Upper lobe of right lung (tissue), 1 donor: ENCODE measurements around the gene ZDHHC14. TPM values are rescaled to one million over a fixed set of nuclear protein-coding genes. Genes with fewer than 3 reads are reported as not detected.
"Not testable (repeated sequence)": the region's sequence is repeated elsewhere in the genome, so short reads cannot be mapped to it uniquely, and the experiment has no call there.

Experiments used
- ATAC-seq: fragments of 200-7000 bp; cut with Tn5 transposase; one replicate; pipeline ENCODE4 v1.9.1; 2020; ENCODE audit warnings: mild to moderate bottlenecking, moderate library complexity
- DNase-seq: peaks from one replicate; pipeline ENCODE4 v3.0.0-alpha.2; 2020
- H3K27ac ChIP-seq: fragments of 200-600 bp; one replicate; pipeline ENCODE4 v1.8.0; 2022
- H3K27me3 ChIP-seq: fragments of 200-600 bp; one replicate; pipeline ENCODE4 v1.8.0; 2022; ENCODE audit warnings: mild to moderate bottlenecking
- H3K36me3 ChIP-seq: fragments of 200-600 bp; one replicate; pipeline ENCODE4 v1.8.0; 2022
- H3K4me1 ChIP-seq: fragments of 200-600 bp; one replicate; pipeline ENCODE4 v1.8.0; 2022
- H3K4me3 ChIP-seq: fragments of 200-600 bp; one replicate; pipeline ENCODE4 v1.8.0; 2022; ENCODE audit warnings: mild to moderate bottlenecking
- H3K9me3 ChIP-seq: fragments of 200-600 bp; one replicate; pipeline ENCODE4 v1.8.0; 2022
- intact Hi-C: fragments of 100-400 bp; cut with DNase I; formaldehyde crosslinking; loops from one replicate; pipeline ENCODE4 v1.11.0; 2022
- total RNA-seq: library from RNA; stranded (reverse); fragmentation: NEBNext Ultra II Directional; extraction: Animal tissue kit (Norgen Biotek cat#: 25700); gene quantifications from one replicate; pipeline ENCODE4 v1.2.1, GENCODE V29; 2021
- TF ChIP-seq, protein P1 (sequence below): fragments of 200-600 bp; IDR thresholded peaks from one replicate; pipeline ENCODE4 v1.8.0; 2022; ENCODE audit warnings: antibody characterized with exemption
- donor health status: DM: no; HTN: yes; CAD: no; lungs with severe emphysema.

ZDHHC14 gene
- total RNA-seq, 1 donor from 2014 or later: 12.2 TPM

DNA sequence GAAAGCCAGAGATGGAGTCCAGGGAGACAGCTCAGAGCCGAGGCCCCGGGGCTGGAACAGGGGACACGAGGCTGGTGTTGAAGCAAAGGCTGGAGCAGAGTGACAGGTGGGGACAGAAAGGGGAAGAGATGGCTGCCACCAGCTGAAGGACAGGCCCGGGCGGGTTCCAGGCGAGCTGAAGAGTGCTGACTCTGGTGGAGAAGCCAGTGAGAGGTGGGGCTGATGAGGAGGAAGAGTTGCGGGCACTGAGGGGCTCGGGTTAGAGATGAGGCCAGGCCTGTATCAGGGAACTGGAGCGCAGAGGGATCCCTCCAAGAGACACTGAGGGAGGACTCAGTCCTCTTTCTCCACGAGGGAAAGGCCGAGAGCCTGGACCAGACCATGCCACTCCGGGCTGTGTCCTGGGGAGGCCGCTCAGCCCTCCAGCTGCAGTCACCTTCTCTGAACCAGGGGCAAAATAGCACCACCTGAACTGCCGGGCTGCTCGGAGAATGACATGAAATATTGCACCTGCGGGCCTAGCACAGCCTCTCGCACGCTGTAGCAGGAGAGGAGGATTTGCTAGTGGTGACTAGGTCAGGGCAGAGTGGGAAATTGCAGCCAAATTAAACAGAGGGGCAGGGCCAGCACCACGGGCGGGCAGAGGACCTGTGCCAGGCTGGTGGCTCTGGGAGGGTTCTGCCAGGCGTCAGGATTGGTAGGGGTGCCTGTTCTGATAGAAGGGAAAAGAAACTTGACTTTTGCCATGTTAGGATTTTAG, 175.9 kb downstream of the ZDHHC14 start:
- DNase-seq (no peak), ATAC-seq (peak; percentile 43)
- H3K27me3 ChIP-seq: no peaks in the 10 kb centered on the region
- no peaks in the 10 kb centered on the region for H3K4me1 ChIP-seq
- no peaks in the 10 kb centered on the region for H3K36me3 ChIP-seq
- no peak overlapping the region for H3K4me3 ChIP-seq
- TF ChIP-seq, protein P1, sequence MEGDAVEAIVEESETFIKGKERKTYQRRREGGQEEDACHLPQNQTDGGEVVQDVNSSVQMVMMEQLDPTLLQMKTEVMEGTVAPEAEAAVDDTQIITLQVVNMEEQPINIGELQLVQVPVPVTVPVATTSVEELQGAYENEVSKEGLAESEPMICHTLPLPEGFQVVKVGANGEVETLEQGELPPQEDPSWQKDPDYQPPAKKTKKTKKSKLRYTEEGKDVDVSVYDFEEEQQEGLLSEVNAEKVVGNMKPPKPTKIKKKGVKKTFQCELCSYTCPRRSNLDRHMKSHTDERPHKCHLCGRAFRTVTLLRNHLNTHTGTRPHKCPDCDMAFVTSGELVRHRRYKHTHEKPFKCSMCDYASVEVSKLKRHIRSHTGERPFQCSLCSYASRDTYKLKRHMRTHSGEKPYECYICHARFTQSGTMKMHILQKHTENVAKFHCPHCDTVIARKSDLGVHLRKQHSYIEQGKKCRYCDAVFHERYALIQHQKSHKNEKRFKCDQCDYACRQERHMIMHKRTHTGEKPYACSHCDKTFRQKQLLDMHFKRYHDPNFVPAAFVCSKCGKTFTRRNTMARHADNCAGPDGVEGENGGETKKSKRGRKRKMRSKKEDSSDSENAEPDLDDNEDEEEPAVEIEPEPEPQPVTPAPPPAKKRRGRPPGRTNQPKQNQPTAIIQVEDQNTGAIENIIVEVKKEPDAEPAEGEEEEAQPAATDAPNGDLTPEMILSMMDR: no peak
- no peak overlapping the region for H3K27ac ChIP-seq
- intact Hi-C loops: no loop called here
- H3K9me3 ChIP-seq: no peaks in the 10 kb centered on the region

DNA sequence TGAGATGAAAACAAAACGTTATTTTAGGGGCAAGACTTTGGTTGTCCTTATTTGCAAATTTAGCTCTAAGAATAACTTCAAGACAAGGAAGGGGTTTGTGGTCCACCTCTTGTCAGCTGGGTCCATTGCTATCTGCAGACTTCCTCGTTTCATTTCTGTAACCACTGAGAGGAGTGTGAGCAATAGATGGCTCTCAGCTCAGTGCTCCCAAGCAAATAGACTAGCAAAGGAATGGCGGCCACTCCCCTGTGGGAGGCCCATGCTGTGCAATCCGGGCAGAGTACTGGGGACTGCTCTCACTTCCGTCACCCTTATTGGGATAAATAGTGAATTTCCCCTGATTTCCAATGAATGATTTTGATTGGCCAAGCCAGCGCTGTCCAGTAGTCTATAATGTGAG, 176.6 kb downstream of the ZDHHC14 start:
- Histone ChIP-seq H3K27me3 (no peaks in the 10 kb centered on the region), H3K27ac (no peak overlapping the region), H3K4me3 (no peak overlapping the region), H3K36me3 (no peaks in the 10 kb centered on the region), H3K4me1 (no peaks in the 10 kb centered on the region), H3K9me3 (no peaks in the 10 kb centered on the region)
- ATAC-seq (no peak), DNase-seq (no peak)
- intact Hi-C loops: no loop called here
- TF ChIP-seq, protein P1: no peak

DNA sequence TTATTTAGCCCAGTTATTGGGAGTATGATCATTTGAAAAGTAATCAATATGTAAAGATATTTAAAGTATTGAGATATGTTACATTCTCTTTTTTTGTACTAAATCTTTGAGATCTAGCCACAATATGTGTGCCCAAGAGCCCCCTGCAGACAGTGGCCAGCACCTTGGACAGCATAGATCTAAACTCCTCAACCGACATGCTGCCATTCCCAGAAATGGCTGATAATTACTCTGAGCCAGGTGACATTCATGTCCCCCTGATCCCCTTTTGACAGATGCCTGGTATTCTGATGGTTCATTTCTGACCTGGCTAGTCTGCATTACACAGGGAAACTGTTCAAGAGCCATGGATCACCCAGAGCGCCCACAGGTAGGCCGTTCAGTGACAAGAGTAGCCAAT, 177.1 kb downstream of the ZDHHC14 start:
- ATAC-seq: no peak
- DNase-seq: no peak
- Histone ChIP-seq H3K9me3 (no peaks in the 10 kb centered on the region), H3K36me3 (no peaks in the 10 kb centered on the region), H3K4me1 (no peaks in the 10 kb centered on the region), H3K27ac (no peak overlapping the region), H3K4me3 (no peak overlapping the region), H3K27me3 (no peaks in the 10 kb centered on the region)
- TF ChIP-seq, protein P1: no peak
- intact Hi-C loops: no loop called here

DNA sequence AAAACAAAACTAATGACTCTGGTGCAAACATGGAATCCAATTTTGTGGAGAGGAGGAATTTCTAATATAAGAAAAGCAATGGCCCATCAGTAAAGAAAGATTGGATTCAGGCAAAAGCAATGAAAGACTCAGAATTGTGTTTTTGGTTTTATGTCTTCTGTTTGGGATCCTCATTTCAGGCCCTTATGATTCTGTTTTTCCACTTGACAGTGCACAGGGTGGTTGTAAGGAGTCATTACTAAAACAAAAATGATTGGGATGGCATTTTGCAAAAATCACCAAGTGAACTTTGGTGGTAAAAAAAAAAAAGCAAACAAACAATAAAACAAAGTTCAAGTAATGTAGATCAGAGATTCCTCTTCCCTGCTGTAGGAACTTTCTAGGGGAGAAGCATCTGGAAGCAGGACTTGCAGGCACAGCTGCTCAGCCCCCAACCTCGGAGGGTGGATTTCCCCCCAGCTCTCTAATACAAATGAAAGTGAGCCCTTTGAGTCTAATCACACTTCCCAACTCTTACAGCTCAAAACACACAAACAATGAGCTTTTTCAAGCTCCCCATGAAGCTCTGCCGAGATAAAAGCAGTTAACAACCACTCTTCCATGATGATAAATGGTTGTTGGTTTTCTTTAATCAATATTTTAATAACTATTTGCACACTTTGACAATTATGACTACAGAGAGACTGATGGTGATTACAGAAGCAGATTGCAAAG, 177.7 kb downstream of the ZDHHC14 start:
- Histone ChIP-seq H3K4me3 (no peak overlapping the region), H3K4me1 (no peaks in the 10 kb centered on the region), H3K27ac (no peak overlapping the region), H3K9me3 (no peaks in the 10 kb centered on the region), H3K27me3 (no peaks in the 10 kb centered on the region), H3K36me3 (no peaks in the 10 kb centered on the region)
- DNase-seq (no peak), ATAC-seq (no peak)
- intact Hi-C loops: no loop called here
- TF ChIP-seq, protein P1: no peak

DNA sequence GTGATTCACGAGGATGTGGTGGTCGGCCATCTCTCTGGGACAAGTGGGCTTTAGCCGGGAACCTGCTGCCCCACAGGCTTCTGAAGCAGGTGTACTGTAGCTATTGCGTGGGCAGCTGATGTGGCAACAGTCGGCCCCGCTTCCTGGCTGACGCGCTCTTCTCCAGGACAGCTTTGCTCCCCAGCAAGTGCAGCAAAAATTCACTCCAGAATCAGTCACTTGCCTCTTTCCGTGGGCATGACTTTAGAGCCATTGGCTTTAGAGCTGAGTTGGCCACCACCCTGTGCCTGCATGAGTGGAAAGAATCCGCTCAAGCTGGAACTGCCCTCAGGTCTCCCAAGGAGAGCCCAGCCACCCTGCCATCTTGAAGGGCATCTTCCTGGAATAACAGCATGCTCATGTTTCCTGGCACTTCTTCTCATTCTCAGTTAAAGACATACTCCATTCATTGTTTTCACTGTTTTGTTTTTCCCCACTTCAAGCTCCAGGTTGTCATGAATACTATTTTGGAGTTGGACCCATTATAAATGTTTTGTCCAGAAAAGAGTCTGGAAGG, 178.3 kb downstream of the ZDHHC14 start:
- Histone ChIP-seq H3K4me1 (no peaks in the 10 kb centered on the region), H3K36me3 (no peaks in the 10 kb centered on the region), H3K27me3 (no peaks in the 10 kb centered on the region), H3K27ac (no peak overlapping the region), H3K9me3 (no peaks in the 10 kb centered on the region), H3K4me3 (no peak overlapping the region)
- DNase-seq: no peak
- ATAC-seq: no peak
- intact Hi-C loops: no loop called here
- TF ChIP-seq, protein P1: no peak

DNA sequence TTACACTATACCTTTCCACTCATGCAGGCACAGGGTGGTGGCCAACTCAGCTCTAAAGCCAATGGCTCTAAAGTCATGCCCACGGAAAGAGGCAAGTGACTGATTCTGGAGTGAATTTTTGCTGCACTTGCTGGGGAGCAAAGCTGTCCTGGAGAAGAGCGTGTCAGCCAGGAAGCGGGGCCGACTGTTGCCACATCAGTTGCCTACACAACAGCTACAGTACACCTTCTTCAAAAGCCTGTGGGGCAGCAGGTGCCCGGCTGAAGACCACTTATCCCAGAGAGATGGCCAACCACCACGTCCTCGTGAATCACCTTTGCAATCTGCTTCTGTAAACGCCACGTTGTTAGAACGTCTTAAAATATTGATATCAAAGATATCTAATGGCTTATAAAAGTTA, 179.1 kb downstream of the ZDHHC14 start:
- intact Hi-C loops, H3K36me3 ChIP-seq, ATAC-seq, H3K4me3 ChIP-seq, H3K27ac ChIP-seq, H3K27me3 ChIP-seq, H3K9me3 ChIP-seq, H3K4me1 ChIP-seq, DNase-seq: not testable (repeated sequence)
